Head of caudate nucleus (tissue), 42 donors: ENCODE measurements around the gene TRIP13.
"Not testable (repeated sequence)": the region's sequence is repeated elsewhere in the genome, so short reads cannot be mapped to it uniquely, and the experiment has no call there.

Experiments used
- DNase-seq, 42 donors: peaks; one replicate each; pipeline versions ENCODE4 v3.0.0 to v3.0.0-alpha.2; 2020 to 2021; ENCODE audit warnings: mixed read lengths in 7 of 42
- intact Hi-C: fragments of 100-400 bp; cut with DNase I; formaldehyde crosslinking; loops from one replicate; pipeline ENCODE4 v1.15.0; 2022

The TRIP13 gene

GRCh38 chr5:867300-867870, 25.3 kb upstream of the TRIP13 start:
- intact Hi-C loops = no loop called here
- DNase-seq = no peak

- DNase-seq = no peak
- intact Hi-C loops = no loop called here
Measured at GRCh38 chr5:868428-869135, 24.1 kb upstream of the TRIP13 start.

GRCh38 chr5:870956-871355, 21.7 kb upstream of the TRIP13 start:
- intact Hi-C loops = no loop called here

GRCh38 chr5:871596-872298, 20.9 kb upstream of the TRIP13 start:
- intact Hi-C loops = no loop called here
- no peak for DNase-seq

More at GRCh38 chr5:870956-871355, 21.7 kb upstream of the TRIP13 start:
- DNase-seq = no peak

GRCh38 chr5:872301-872700, 20.4 kb upstream of the TRIP13 start:
- intact Hi-C loops = no loop called here
- DNase-seq = no peak

GRCh38 chr5:873328-873727, 19.4 kb upstream of the TRIP13 start:
- intact Hi-C loops = no loop called here
- DNase-seq = no peak

- intact Hi-C loops = no loop called here
- DNase-seq = no peak
Measured at GRCh38 chr5:875931-876330, 16.8 kb upstream of the TRIP13 start.

GRCh38 chr5:876398-877365, 16.0 kb upstream of the TRIP13 start:
- intact Hi-C loops = no loop called here
- no peak for DNase-seq

GRCh38 chr5:878125-878524, 14.6 kb upstream of the TRIP13 start:
- no peak for DNase-seq
- intact Hi-C loops = no loop called here

- intact Hi-C loops, DNase-seq: not testable (repeated sequence)
Measured at GRCh38 chr5:878677-879076, 14.0 kb upstream of the TRIP13 start.

- intact Hi-C loops = no loop called here
Measured at GRCh38 chr5:880816-881550, 11.7 kb upstream of the TRIP13 start.

GRCh38 chr5:881551-881935, 11.1 kb upstream of the TRIP13 start:
- intact Hi-C loops = no loop called here
- DNase-seq = peak in 2 of 42 donors; percentile 1 to 13

More at GRCh38 chr5:880816-881550, 11.7 kb upstream of the TRIP13 start:
- no peak for DNase-seq

- intact Hi-C loops = no loop called here
- peak in 2 of 42 donors; percentile 3 to 8 for DNase-seq
Measured at GRCh38 chr5:882253-883183, 10.2 kb upstream of the TRIP13 start.

- intact Hi-C loops = no loop called here
- DNase-seq = peak in 33 of 42 donors; percentile 7 to 79 (median 44)
Measured at GRCh38 chr5:883475-884181, 9.1 kb upstream of the TRIP13 start.

GRCh38 chr5:884345-885126, 8.1 kb upstream of the TRIP13 start:
- peak in 1 of 42 donors; percentile 13 for DNase-seq
- intact Hi-C loops = no loop called here

GRCh38 chr5:885127-885442, 7.6 kb upstream of the TRIP13 start:
- intact Hi-C loops = no loop called here
- peak in 1 of 42 donors; percentile 10 for DNase-seq
